Bronchus fibroblast of lung (primary cell): Measurements from ENCODE around the gene DNAJC8. TPM values are rescaled to one million over a fixed set of nuclear protein-coding genes. Genes with fewer than 3 reads are reported as not detected.

Source experiments
- total RNA-seq: library from RNA; depleted of rRNA; stranded (reverse); fragments of >200 nt; gene quantifications from 2 replicates; pipeline ENCODE4 v1.2.3, GENCODE V29; 2015

DNAJC8 gene
- total RNA-seq = 52.5 and 72.1 TPM in 2 replicates

GRCh38 chr1:28232558-28233263, at the start of gene DNAJC8:
DNAJC8 (minus strand) TSS chr1:28233029; CDS start chr1:28232998, 31 bp downstream.

GRCh38 chr1:28259252-28259933, 26.6 kb upstream of the DNAJC8 start, which contains the start of gene SESN2:
SESN2 (plus strand) TSS chr1:28259518; CDS start chr1:28259848, 330 bp downstream.

GRCh38 chr1:28235755-28236655, 3.2 kb upstream of the DNAJC8 start, which contains the start of gene ATP5IF1:
ATP5IF1 (plus strand) TSS chr1:28236124; CDS start chr1:28236184, 60 bp downstream.

GRCh38 chr1:28176492-28177470, 56.0 kb downstream of the DNAJC8 start, which contains the start of gene PTAFR:
PTAFR (minus strand) TSS chr1:28176690; CDS start chr1:28151021, 25,669 bp downstream.

Other genes starting within 250 kb of the DNAJC8 start
- gene EYA3, start 144.4 kb downstream of the DNAJC8 start, total RNA-seq = 10.3 and 12.6 TPM in 2 replicates
- gene PTAFR, start 56.3 kb downstream of the DNAJC8 start, total RNA-seq = under 0.01 and 0.34 TPM in 2 replicates
- gene ATP5IF1, start 3.1 kb upstream of the DNAJC8 start, total RNA-seq = 404 and 481 TPM in 2 replicates
- 28.8 and 29.1 TPM in 2 replicates for gene SESN2, start 26.5 kb upstream of the DNAJC8 start, total RNA-seq
- gene MED18, start 96.0 kb upstream of the DNAJC8 start, total RNA-seq = 19.9 and 20.5 TPM in 2 replicates
- 9.8 and 10.7 TPM in 2 replicates for gene PHACTR4, start 136.7 kb upstream of the DNAJC8 start, total RNA-seq